Tibial nerve (tissue), 4 donors: ENCODE data around the gene PDE1C.

ENCODE experiments used
- CTCF ChIP-seq, 5 experiments: fragments of 200-600 bp in 3 of 5; fragments of 450-650 bp in 2 of 5; sonication (generic) in 3 of 5; IDR thresholded peaks; one replicate each; pipeline ENCODE4 v1.5.1; 2016 to 2019; ENCODE audit warnings: antibody characterized with exemption in 5 of 5, mild to moderate bottlenecking in 3 of 5, moderate library complexity in 2 of 5
- EP300 ChIP-seq, 2 donors: sonication (generic); formaldehyde crosslinking; IDR thresholded peaks; one replicate each; pipeline ENCODE4 v1.6.1; 2017; ENCODE audit warnings: antibody characterized with exemption in 2 of 2, mild to moderate bottlenecking in 1 of 2
- POLR2A ChIP-seq, 2 donors: fragments of 450-650 bp; IDR thresholded peaks; one replicate each; pipeline ENCODE4 v1.6.1; 2017; ENCODE audit warnings: antibody characterized with exemption in 2 of 2, mild to moderate bottlenecking in 2 of 2, moderate library complexity in 2 of 2

DNA sequence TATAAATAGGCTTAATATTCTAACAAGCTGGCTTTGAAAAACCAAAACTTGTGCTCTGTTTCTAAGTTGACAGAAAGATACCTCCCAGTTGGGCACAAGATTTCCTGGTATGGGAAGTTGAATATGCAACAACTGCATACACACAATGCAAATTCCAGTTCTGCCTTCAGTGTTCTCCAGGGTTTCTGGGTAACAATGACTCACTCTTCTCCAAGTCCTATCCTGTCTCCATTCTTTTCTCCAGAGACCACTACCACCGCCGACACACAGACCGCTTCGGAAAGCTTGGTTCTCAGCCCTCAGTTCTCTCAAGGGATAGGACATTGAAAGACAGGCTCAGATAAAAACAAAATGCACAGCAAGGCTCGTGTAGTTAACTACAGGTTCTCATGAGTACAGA lies 12.2 kb downstream of the PDE1C start:
- TF ChIP-seq POLR2A (IDR thresholded peaks at IDR 0.05) (no peak), CTCF (IDR thresholded peaks at IDR 0.05) (no peak), EP300 (IDR thresholded peaks at IDR 0.05) (no peak)
